GM18951 (cell line): ENCODE results near the gene SPATA31D4.

ENCODE experiments used
- POLR2A ChIP-seq: IDR thresholded peaks from 4 replicates; pipeline ENCODE4 v1.6.1; 2011; ENCODE audit warnings: mild to moderate bottlenecking; ENCODE audit not compliant: insufficient read length, insufficient read depth; ENCODE audit errors: extremely low read depth
- in situ Hi-C: fragments of 300-500 bp; cut with MboI; formaldehyde crosslinking; loops from one replicate; pipeline ENCODE4 v1.12.0; 2022; ENCODE audit warnings: low sequenced_read_pairs, mixed read lengths, inconsistent platforms; ENCODE audit not compliant: unreplicated experiment

The SPATA31D4 gene

DNA sequence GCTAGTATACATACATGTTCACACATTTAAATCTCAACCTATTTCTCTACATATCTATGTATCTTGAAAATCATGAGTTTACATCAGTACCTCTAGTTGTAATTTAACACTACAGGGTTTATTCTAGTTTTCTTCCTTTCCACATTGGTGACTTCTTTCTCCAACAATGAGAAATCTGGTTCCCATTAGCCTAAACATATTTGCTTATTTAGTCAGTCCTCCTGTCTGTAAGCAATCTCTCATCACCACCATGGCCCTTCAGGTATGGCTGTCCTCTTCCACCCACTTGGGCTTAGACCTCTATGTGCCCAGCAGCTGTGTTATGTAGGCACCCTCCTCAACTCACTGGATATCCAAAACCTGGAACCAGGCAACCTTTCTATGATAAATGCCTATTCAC, 52.3 kb downstream of the SPATA31D4 start:
- no peak for TF ChIP-seq POLR2A
- in situ Hi-C loops, result no loop called here

DNA sequence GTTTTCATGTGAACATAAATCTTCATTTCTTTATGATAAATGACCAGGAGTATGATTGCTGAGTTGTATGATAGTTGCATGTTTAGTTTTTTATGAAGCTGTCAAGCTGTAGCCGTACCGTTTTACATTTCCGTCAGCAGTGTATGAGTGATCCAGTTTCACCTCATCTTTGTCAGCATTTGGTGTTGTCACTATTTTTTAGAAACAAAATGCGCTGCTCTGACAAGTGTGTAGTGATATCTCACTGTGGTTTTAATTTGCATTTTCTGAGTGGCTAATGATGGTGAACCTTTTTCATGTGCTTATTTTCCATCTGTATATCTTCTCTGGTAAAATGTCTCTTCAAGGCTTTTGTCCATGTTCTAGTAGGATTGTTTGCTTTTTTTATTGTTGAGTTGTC, 53.7 kb downstream of the SPATA31D4 start:
- TF ChIP-seq POLR2A, result no peak
- in situ Hi-C loops, result no loop called here
